ENCODE data around the gene MCAT.
"Not testable (repeated sequence)": the region's sequence is repeated elsewhere in the genome, so short reads cannot be mapped to it uniquely, and the experiment has no call there.

DNA sequence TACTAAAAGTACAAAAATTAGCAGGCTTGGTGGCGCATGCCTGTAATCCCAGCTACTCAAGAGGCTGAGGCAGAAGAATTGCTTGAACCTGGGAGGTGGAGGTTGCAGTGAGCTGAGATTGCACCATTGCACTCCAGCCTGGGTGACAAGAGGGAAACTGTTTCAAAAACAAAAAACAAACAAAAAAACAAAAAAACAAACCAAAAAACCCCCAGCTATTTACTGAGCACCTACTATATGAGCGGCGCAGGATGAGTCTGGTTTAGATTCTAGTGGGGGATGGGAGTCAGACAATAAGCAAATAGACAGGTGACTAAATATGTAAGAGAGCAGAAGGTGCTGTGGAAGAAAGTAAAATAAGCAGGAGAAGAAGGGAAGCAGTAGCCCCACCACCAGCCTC is 38.2 kb downstream of the MCAT start:
- TF ChIP-seq, protein P1, sequence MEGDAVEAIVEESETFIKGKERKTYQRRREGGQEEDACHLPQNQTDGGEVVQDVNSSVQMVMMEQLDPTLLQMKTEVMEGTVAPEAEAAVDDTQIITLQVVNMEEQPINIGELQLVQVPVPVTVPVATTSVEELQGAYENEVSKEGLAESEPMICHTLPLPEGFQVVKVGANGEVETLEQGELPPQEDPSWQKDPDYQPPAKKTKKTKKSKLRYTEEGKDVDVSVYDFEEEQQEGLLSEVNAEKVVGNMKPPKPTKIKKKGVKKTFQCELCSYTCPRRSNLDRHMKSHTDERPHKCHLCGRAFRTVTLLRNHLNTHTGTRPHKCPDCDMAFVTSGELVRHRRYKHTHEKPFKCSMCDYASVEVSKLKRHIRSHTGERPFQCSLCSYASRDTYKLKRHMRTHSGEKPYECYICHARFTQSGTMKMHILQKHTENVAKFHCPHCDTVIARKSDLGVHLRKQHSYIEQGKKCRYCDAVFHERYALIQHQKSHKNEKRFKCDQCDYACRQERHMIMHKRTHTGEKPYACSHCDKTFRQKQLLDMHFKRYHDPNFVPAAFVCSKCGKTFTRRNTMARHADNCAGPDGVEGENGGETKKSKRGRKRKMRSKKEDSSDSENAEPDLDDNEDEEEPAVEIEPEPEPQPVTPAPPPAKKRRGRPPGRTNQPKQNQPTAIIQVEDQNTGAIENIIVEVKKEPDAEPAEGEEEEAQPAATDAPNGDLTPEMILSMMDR (IDR thresholded peaks at IDR 0.05): not testable (repeated sequence)
- not testable (repeated sequence) for TF ChIP-seq POLR2AphosphoS5 (IDR thresholded peaks at IDR 0.05)

Data from breast epithelium (tissue), 3 donors.